GM12875 (cell line): Measurements from ENCODE around the gene MTREX.

Experiments
- H3K4me3 ChIP-seq: one replicate; pipeline ENCODE4 v1.5.1; 2011; ENCODE audit warnings: low read depth, low read length, control low read depth
- CTCF ChIP-seq: IDR thresholded peaks from 2 replicates; pipeline ENCODE4 v1.5.1; 2011; ENCODE audit warnings: low read depth, mild to moderate bottlenecking, control low read depth, inconsistent platforms, low read length, moderate library complexity, borderline replicate concordance; ENCODE audit not compliant: insufficient read depth

Gene MTREX

GRCh38 chr5:55472642-55473041, 164.9 kb downstream of the MTREX start:
- no peak for TF ChIP-seq CTCF

More at GRCh38 chr5:55472642-55473041, 164.9 kb downstream of the MTREX start:
- H3K4me3 ChIP-seq = no peak overlapping the region
